HS-5 (cell line): ENCODE data around the gene ID4.

ENCODE experiments used
- DNase-seq: peaks from one replicate; pipeline ENCODE4 v3.0.0-alpha.2; 2012; ENCODE audit warnings: low read depth

Gene ID4, protein sequence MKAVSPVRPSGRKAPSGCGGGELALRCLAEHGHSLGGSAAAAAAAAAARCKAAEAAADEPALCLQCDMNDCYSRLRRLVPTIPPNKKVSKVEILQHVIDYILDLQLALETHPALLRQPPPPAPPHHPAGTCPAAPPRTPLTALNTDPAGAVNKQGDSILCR

DNA sequence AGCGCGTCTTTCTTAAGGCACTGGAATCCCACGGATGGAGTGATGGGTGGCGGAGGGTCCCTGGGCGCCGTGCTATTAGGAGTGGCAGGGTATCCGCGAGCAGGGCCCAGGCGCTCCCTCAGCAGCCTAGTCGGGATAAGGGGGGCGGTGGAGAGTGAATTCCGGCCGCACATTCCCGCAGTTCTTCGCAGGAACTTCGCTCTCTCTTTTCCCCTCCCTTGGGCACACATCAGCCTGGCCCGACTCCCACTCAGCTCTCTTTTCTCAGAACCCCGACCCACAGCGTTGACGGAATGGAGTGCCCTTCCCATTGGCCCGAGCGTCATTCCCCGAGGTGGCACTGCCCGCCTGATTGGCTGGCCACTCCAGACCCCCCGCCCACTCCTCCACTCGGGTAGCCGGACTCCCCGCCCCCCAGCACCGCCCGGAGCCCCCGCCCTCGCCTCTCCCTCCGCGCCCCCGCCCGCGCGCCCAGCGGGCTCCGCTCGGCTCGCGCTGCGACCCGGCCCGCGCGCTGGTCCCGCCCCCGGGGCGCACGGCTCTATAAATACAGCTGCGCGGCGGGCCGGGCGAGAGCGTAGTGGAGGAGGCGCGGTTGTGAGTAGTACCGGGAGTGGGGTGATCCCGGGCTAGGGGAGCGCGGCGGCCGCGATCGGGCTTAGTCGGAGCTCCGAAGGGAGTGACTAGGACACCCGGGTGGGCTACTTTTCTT lies at the start of gene ID4:
Gene ID4, plus strand, starts transcription at position 572 of the 712 bp plus-strand sequence. CDS start 385 bp downstream, outside the sequence.
- no peak for DNase-seq

DNA sequence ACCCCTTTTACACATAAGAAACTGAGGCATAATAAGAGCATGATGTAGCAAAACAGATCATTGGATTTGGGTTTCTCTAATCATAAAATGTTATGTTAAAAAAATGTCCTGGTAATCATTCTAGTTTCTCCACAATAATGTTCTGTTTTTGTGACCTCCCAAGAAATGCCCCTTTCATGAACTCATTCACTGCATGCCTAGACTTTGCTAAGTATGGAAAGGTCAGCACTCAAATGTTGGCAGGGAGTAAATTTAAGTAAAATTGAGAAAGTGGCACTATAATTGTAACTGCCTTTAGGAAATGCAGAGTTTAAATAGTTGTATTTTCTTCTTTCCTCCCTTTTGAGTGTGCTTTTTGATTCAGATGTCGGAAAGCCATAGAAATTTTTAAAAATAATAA lies 48.5 kb upstream of the ID4 start:
- no peak for DNase-seq

DNA sequence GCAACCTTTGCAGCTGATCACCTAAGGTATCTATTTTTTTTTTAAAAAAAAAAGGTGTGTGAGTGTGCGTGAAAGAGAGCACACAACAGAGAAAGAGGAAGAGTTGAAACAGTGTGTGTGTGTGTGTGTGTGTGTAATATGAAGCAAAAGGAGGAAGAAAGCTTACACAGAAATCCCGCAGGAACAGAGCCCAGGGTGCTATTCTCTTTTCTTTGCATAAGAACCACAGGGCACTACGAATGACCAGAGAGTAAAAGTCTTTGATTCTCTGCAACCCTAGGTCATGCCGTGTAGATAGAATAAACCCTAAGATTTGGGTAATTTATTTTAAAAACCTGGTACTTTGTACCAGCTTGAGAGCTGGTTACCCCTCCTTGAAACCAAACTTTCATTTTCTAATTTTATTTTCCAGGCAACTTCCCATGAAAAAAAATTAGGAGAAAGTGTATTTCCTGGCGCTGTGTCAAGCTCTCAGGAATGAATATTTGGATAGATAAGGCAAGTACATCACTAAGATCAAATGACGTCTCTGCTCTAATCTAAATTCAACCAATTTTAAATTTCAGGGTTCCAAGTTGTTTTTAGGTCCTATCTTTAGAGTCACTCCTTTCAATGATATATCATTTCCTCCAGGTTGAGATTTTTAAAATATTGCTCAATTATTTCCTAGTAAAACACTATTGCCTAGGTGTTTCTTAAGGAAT lies 47.9 kb upstream of the ID4 start:
- no peak for DNase-seq

DNA sequence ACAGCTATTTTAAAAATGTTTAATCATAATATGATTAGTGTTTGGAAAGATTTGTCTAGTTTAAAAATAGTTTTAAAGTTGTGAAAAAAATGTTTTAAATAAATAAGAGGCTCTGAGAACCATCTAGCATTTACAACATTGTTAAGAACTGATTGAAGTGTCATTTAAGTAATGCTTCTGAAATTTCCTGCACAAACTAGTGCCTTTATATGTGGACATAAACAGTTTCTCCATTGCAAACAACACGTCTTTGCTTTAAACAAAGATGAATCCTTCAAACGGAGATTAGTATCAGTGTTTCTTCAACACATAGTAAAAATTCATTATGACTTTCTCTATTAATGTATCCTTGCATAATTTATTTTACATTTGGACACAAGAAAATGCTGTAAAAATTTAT lies 45.9 kb upstream of the ID4 start:
- no peak for DNase-seq

DNA sequence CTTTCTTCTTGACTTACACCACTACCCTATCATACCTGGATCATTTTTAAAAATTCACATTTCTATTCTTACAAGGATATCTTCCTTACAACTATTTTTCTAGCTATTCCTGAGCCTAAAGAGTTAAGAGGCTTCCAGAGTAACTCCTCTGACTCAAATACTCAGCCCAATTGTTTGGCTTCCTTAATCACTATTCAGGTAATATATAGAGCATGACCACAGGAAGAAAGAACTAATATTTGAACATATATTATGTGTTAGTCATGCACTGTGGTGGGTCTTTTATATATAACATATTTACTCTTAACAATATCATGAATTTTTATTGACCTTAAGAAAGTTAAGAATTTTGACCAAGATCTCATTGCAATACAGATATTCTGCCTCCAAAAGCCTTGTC lies 42.0 kb upstream of the ID4 start:
- no peak for DNase-seq

DNA sequence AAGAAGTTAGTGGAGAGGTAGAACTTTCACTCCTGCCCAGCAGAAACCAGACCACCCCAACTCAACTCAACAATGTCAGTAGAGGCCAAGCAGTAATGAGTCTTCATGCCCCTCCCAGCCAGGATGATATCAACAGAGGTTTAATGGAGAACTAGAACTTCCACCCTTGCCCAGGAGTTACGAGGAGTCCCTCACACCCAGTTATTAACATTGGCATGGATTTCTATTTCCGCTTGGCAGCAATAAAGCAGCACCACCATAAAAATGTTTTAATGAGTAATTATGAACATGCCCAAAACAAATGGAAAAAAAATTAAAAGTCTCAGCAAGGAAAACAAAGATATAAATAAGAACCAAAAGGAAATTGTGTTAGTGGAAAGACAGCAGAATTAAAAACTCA lies 40.7 kb upstream of the ID4 start:
- no peak for DNase-seq

DNA sequence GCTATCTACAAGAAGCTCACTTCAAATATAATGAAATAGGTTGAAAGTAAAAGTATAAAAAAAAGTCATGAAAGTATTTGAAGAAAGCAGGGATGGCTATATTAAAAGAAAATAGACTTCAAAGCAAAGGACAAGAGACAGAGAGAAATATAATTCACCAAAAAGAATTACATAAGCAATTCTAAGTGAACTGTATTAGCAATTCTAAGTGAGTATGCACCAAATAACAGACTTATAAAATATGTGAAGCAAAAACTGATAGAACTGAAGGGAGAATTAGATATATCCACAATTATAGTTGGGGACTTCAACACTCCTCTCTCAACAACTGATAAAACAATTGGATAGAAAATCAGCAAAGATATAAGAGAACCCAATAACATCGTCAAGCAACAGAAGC lies 38.8 kb upstream of the ID4 start:
- DNase-seq = no peak

DNA sequence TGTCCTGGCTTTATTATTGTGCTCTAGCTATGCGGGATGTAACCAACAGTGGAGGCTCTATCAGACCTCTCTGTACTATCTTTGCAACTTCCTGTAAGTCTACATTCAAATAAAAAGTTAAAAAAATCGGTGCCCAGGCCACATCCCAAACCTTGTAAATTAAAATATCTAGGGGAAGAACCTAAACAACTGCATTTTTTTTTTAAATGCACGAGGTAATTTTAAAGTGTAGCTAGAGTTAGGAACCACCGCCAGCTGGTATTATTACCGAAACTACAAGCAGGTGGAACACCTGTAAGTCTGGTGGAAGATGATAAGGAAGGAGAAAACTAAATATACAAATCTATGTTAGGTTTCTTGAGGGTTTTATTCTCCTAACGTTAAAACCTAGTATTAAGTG lies 34.5 kb upstream of the ID4 start:
- no peak for DNase-seq

DNA sequence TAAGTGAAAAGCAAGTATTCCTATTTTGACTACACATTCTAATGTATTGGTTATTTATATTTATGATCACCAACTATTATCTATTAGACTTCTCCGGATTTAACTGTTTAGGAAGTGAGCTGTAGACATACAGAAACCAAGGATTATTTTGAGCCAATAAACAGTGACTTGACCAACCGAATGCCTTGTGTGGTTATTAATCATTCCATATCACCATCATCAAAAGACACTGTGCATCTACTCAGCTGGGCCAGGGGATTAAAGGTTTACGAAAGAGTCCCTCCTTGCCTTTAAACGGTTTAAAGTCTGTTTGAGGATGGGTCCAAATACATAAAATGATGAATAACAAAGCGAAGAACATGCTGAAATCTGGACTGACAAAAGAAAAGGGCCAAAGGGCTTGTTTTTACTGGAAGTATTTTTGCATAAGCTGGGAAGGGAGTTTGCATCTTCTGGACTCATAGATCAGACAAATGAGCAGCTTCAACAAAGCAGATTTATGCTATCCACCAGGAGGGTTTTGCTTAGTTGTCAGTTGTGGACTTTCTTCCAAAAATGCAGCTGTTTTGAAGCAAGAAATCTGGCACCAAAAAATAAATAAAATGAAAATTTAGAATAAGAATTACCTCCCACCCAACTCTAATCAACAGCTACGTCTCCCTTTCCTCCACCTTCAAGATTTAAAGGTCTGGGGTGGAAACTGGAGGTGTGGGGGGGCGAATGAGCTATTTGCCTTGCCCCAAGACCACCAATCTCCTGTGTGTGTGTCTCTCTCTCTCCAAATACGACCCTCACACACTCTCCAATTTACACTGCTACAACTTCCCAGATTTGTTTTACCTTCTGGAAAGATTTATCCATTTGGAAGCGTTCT lies 33.6 kb upstream of the ID4 start:
- DNase-seq = no peak

DNA sequence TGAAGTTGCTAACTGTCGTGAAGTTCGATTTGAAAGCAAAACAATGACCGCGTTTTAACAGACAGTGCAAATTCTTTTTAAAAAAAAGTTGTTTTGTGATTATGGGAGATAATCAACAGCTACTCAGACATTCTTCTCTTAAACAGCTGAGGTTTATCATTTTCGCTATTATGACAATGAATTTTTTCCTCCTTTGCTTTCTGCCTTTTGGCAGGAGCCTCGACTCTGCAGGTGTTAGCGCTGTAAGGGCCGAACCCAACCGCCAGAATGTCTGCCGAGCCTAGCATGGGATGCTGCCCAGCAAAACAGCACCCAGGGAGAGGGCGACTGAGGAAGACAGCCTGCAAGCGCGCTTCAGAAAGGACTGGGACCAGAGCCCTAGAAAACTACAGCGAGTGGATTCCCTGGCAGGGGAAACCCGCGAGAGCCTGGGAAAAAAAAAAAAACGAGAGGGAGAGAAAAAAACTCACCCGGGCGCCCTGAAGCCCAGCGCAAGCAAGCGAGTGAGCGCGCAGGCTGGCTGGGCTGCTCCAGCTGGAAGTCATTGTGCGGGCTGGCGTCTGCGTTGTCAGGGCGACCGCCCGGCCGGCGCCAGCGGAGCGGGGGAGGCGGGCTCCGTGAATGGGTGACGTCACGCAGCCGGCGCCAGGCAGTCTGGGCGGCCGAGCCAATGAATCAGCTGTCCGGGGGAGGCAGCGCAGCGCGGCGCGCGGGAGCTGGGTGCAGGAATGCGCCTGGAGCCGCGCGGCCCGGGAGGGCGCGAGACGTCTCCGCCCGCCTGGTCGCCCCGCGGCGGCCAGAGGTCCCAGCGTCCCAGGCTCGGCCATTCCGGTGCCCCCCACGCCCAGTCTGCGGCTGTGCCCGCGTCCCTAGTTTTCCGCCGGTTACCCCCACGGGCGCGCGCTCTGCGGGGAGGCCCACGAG lies 32.7 kb upstream of the ID4 start:
- DNase-seq = peak; percentile 65

DNA sequence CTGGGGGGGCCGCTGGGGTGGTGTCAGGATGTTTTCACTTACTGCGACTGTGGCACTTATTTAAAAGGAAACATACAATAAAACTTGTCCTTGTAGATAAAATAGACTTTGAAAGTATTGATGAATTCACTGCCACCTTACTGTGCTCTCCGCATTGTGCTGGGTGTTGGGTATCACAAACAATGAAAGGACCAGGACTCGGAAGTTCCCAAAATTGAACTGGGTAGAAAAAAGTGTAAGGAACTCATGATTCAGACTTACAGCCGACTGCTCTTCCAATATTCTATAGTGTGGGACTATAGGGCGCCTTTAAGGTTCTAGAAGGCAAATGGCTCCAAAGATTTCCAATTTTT lies 32.1 kb upstream of the ID4 start:
- DNase-seq = peak; percentile 9

DNA sequence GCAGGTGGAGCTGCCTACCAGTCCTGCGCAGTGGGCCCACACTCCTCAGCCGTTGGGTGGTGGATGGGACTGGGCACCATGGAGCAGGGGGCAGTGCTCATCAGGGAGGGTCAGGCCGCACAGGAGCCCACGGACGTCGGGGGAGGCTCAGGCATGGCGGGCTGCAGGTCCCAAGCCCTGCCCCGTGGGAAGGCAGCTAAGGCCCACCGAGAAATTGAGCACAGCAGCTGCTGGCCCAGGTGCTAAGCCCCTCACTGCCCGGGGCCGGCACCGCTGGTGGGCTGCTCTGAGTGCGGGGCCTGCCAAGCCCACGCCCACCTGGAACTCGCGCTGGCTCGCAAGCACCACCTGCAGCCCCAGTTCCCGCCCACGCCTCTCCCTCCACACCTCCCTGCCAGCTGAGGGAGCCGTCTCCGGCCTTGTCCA lies 30.2 kb upstream of the ID4 start:
- DNase-seq = no peak

DNA sequence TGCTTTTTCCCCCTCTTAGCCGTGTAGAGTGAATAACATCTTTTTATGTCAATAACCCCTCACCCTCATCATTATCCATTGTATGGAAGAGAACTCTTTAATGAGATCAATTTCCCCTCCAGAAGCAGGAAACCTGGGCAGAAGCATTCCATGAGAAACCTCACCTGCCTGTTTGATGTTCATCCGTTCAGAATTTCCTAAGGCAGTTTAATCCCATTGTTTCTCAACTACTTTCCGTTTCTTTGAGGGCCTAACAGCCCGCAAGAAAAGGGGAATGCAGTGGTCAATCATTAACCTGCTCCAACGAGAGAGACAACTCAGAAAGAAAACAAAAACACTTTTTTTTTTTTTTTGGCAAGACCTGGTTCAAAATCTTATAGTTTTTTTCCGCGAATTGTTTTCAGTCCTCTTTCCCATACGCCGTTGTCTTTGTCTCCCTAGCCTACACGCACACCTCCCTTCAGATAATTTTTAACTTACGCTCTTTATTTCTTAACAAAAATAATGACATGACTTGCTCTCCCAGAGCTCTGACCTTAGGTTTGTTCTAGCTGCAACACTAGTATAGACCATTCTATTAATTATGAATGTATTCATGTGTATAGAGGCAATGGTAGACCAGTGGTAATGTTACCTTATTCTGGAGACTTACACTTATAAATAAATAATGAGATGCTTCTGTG lies 25.6 kb upstream of the ID4 start:
- no peak for DNase-seq

DNA sequence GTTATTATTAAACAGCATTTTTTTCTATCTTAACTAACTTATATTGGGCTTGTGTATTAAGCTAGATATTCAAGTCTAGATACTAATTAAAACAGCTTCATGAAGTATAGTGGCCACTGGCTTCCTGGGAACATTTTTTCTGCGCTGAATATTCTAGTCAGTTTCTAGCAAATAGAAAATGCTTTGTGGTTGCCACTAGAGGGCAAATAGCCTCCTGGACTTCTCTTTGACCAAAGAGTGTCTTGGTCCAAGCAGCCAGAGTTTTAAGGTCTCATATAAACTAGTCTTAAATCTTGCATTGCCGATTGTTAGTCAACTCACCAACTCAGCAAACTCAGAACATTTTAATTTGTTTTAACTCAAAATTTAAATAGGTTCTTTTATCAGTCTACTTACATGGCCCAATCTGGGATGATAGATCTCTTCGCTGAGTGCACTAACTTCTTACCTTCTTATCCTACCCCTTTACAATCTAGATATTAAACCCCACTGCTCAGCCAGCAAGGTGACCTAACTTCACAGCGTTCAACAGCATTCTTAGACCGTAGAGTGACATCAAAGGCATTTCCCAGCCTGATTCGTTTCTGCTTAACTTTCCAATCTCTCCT lies 24.6 kb upstream of the ID4 start:
- no peak for DNase-seq

DNA sequence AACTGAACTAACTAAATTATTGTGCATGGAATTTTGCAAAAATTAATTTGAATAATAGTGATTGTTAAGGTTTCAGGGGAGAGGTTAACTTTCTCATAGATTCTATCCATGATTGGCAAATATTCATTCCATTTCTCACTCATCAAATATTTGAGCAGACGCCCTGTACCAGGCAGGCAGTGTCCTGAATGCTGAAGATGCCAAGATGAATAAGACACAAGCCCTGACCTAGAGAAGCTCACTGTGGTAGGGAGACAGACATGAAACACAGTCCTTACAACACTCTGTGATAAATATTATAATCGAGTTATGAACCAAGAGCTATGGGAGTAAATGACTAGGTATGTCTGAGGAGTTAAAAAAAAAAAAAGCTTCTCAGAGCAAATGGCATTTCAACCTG lies 18.4 kb upstream of the ID4 start:
- DNase-seq = no peak

DNA sequence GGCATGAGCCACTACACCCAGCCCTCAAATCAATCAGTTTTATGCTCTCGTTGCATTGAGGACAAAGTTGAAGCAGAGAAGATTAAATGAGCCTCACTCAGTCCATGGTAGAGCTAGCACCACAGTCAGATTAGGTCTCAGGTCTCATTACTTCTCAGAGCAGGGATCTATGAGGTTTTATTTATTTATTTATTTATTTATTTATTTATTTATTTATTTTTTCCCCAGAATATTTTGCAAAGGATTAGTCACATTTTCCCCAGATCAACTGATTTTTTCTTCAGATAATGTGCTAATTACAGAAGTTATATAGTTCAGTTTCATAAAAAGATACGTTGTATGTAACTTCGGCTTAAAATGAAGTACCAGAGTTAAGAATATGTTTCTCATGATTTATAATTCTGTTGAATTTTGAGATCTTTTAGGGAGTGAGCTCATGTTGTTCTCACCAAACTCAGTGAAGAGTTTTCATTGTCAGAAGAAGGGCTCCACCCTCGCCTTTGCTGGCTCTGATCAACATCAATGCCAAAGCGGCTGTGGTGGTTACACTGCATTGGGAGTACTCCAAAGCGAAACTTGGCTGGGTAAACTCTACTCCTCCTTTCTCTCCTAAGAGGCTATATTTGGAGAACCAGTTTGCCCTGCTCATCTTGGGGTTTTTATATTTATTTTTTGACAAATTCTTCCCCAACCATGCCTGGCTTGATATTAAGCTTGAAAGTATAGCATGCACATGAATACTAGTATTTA lies 12.9 kb upstream of the ID4 start:
- DNase-seq = no peak

DNA sequence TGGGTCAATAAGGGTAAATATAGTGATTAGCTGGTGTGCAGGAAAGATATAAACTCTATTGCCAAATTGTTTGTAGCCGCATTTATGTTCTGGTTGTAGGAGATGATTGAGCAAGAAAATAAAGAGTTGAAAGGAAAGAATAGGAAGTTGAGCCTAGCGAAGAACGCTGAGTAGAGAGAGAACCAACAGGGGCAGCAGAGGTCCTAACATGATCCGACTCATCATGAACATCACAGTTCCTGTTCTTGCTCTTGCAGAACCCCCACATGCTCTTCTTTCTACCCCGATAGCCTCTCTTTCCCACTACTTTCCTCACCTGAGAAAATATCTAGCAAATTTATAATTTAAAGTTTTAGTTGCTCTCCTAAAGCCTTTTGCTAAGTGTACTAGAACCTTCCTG lies 9.9 kb upstream of the ID4 start:
- DNase-seq = no peak

DNA sequence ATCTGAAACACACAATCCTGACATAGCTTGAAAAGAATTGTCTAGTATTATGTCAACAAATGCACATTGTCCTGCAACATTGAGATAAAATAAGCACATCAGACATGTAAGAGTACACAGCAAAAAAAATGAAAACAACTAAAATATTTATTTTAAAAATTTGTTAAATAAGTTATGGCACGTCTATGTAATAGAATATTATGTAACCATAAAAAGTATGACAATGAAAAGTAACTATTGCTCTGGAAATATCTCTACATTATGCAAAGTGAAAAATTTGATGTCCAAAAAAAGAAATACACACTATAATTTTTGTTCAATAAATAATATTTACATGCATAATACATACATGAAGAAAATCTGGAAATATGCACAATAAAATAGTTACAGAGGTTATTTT lies 9.3 kb upstream of the ID4 start:
- no peak for DNase-seq

DNA sequence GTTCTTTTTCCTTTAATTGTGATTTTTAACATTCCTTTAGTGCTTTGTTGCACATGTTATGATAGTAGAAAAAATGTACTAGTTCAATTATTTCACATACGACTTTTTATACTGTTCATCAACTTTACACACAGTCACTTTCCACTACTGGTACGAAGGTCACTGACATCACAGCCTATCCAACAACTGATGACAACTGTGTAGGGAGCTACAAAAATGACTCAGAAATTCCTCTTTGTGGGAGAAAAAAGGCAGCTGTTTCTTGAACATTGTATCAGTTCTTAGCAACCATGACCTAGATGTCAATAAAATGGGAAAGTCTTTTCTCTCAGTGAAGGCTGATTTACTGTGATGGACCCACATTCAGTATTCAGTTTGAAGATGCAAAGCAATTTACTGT lies 7.0 kb upstream of the ID4 start:
- no peak for DNase-seq

DNA sequence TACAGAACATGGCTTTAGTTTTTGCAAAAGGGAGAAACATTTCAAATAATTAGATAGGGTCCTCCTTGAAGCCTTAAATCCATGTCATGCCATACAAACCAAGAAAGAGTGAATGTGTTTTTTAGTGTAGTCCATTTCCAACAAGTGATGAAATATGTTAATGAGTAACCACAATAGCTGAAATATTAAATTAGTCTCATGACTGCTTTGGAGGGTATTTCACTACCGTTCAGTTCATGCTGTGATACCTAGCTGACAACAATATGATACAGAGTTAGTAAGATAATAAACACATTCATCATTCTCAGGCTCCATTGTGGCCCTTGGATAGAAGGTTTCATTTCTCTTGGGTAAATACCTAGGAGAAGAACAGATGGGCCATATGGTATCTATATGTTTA lies 5.8 kb upstream of the ID4 start:
- DNase-seq = no peak
